HG02623 (cell line): ENCODE data around the gene IP6K3.
A peak's percentile ranks its signal among the peaks of the same experiment; 100 is the strongest.

ENCODE experiments used
- ATAC-seq: cut with Tn5 transposase; IDR thresholded peaks from one replicate; pipeline ENCODE4 v1.9.1; 2021; ENCODE audit warnings: moderate library complexity; ENCODE audit not compliant: unreplicated experiment

Gene IP6K3

GRCh38 chr6:33746651-33747100, at the start of gene IP6K3:
TSS of gene IP6K3 (minus strand) at chr6:33746905. CDS start at chr6:33735476, 11,429 bp downstream.
- no peak for ATAC-seq

DNA sequence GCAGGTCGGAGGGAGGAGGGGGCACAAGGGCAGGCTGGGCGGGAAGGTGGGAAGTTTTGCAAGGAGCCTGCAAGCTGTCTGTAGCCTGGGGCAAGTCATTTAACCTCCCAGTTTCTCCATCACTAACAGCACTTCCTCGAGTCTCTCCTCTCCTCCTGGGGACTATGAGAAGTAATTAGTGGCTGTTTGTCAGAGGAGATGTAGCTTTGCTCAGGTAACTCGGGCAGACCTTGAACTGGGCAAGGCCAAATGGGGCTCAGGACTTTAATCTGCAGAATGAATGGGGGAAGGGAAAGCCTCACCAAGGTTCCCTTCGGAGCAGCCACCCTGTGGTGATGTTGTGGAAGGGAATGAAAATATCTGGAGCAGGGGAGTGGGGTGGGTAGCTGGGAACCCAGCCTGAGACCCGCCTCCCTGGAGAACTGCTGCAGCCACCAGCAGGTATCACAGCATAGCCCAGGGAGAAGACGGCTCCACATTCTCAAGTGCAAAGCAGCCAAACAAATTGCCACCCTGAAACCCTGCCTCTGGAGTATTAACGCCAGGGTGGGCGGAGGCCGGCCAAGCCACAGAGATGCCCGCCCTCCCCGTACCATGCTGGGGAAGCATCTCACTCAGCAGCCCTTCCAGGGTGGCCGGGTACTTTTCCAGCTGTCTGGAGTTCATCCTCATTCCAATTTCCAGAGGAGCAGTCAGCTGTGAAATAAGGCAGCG, 48.4 kb upstream of the IP6K3 start:
- no peak for ATAC-seq

- ATAC-seq, result no peak
Observed at GRCh38 chr6:33792981-33793380, 46.3 kb upstream of the IP6K3 start.

- no peak for ATAC-seq
Observed at GRCh38 chr6:33791620-33792019, 44.9 kb upstream of the IP6K3 start.

DNA sequence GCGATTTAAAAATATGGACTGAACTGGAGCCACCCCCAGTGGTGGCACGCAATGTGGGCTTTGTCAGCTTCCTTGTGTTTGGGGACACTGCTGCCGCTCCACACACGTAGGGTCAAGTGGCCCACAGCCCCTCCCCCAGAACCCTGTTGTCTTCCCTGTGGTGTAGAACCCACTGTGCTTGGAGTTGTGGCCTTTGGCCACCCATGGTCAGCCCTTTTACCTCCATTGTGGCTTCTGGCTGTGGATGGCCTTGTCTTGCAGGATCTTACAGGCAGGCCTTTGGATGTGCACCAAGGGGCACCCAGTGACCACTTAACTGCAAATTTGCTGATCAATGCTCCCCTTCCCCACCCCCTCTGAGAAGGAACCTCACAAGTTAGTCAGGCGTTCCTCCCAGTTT, 44.2 kb upstream of the IP6K3 start:
- no peak for ATAC-seq

- ATAC-seq, result no peak
Observed at GRCh38 chr6:33790379-33790778, 43.7 kb upstream of the IP6K3 start.

GRCh38 chr6:33789550-33789895, 42.8 kb upstream of the IP6K3 start:
- no peak for ATAC-seq

DNA sequence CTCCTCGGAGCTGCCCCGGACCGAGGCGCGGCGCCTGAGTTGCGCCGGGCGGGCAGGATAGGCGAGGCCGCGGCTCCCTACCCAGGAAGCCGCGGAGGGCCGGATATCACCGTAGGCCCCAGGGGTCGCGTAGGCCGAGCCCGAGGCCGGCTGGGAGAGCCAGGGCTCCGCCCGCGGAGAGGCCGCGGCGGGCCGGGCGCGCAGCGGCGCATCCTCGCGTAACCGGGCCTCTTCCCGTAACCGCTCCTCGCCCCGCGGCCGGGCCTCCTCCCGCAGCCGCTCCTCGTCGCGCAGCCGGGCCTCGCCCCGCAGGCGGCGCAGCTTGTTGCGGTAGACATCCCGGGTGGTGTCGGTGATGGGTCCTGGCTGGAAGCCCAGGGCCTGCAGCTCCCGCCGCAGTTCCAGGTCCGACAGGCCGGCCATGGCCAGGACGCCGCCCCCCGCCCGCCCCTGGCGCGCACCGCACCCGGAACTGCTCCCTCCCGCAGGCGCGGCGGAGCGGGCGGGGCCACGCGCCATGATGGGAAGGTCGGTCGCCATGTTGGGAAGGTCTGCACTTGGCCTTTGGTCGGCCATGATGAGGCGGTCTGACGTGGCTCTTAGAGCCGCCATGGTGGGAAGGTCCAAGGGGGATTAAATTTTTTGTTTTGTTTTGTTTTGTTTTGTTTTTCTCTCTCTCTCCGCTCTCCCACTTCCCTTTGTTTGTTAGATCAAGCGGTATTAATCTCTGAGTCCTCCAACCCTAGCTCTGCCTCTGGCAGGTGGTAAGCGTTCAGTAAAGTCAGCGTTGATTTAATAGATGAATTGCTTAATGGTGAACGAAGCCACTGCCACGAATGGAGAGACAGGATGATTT, 42.2 kb upstream of the IP6K3 start, which contains the start of gene LEMD2:
TSS of gene LEMD2 (minus strand) at position 437 of the 856 bp plus-strand sequence. CDS start at position 423, 14 bp downstream.
- peak; percentile 71 for ATAC-seq

DNA sequence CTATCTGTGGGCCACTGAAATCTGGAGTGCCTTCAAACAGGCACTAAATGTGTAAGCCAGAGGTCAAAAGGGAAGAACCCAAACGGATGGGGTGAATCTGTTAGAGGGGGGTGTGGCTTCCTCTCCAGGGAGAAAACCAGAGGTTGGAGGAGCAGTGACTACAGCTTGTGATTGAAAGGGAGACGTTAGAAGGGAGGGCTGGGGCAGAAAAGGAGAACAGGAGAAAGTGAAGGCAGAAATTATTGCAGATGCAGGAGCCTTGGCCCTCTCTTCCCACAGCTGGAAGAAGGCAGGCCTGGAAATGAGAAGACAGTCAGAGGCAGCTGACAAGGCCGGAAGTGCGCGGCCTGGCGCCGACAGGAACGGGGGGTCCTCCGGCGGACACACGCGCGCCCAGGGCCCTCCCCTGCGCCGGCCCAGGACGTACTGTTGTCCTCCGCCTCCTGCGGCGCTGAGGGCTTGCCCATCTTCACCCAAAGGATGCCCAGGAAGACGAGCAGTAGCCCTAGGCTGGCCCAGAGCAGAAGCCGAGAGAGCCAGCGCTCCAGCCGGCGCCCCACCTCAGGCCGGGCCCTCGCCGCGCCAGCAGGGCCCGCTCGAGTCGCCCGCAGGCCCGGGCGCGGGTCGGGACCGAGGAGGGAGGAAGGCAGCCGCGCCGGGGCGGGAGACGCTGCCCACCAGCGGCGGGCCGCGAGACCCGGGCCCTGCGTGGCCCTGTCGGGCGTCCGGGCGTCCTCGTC, 41.4 kb upstream of the IP6K3 start:
- peak; percentile 40 for ATAC-seq

GRCh38 chr6:33787346-33787953, 40.7 kb upstream of the IP6K3 start:
- ATAC-seq, result no peak

DNA sequence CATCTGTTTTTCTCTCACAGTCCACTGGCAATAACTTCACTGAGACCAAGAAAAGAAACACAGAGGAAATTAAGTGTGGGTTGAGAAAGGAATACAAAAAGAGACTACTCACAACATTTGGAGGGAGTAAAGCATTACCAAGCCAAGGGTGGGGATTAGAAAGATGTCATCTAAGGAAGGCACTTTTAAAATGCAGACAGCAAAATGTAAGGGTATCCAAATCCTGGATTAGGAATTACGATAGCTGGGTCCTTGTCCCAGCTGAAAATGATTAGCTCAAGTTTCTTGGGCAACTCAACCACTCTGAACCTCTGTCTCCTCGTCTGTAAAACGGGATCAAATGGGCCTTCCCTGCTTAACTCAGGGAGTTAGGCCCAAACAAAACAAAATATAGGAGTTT, 40.0 kb upstream of the IP6K3 start:
- ATAC-seq, result no peak

DNA sequence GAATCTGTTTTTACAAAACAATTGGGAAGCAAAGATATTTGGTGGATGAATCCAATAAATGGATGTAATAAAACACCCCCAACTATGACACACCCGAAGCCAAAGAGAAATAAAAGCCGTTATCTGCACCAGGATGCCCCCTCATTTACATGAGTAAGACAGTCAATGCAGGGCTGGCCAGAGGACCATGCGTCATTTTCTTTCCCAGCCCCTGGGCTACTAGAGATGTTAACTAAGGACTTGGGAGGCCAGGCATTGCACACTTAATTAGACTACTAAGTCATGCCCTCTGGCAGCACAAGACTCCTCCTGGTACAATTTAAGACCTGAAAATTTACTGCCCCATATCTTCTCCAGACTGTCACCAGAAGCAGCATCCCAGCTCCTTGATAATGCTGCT, 39.1 kb upstream of the IP6K3 start:
- no peak for ATAC-seq

GRCh38 chr6:33784787-33785186, 38.1 kb upstream of the IP6K3 start:
- no peak for ATAC-seq

DNA sequence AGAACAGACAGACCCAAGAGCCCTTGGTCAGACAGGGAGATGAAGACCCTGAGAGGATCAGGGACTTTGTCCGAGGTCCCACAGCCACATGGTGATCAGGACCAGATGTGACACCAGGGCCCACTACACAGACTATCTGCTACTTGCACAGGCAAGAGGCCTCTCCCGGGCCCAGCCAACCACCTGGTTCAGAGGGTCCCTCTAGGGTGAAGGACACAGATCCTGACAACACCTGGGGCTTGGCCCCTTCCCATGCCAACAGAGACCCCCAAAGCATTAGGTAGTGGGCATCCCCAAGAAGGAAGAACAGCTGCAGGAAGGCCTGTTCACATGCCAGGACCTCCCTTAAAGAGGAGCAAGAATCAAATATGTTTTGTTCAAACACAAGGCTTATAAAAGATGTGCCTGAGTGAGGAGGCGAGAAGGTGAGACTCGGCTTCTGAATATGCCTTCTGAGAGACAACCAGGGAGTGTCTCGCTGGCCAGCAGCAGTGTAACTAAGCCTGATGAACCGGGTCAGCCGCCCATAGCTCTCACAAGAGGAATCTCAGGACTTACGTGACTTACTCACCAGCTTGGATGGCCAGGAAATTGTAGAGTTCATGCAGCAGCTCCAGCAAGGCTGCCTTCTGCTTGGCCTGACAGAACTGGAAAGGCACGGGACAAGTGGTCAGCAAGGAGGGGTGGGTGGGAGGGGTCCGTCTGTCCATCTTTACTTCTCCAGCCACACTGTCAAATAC, 37.2 kb upstream of the IP6K3 start:
- no peak for ATAC-seq

DNA sequence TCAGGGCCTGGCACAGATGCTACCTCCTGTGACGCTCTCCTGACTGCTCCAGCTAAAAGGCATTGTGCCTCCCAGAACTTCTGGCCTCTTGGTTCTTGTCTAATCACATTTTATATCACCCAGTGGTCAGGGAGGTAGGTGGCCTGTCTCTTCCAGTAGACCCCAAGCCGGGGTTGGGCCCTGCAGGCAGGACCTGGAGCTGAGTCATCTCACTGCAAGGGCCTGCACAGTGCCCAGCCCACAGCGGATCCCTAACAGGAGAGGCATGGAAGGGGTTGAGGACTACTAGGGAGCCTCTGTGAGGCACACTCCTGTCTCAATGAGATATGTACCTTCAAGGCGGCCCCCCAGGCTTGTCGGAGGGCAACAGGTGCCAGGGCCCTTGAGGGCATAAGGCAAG, 35.9 kb upstream of the IP6K3 start:
- no peak for ATAC-seq

DNA sequence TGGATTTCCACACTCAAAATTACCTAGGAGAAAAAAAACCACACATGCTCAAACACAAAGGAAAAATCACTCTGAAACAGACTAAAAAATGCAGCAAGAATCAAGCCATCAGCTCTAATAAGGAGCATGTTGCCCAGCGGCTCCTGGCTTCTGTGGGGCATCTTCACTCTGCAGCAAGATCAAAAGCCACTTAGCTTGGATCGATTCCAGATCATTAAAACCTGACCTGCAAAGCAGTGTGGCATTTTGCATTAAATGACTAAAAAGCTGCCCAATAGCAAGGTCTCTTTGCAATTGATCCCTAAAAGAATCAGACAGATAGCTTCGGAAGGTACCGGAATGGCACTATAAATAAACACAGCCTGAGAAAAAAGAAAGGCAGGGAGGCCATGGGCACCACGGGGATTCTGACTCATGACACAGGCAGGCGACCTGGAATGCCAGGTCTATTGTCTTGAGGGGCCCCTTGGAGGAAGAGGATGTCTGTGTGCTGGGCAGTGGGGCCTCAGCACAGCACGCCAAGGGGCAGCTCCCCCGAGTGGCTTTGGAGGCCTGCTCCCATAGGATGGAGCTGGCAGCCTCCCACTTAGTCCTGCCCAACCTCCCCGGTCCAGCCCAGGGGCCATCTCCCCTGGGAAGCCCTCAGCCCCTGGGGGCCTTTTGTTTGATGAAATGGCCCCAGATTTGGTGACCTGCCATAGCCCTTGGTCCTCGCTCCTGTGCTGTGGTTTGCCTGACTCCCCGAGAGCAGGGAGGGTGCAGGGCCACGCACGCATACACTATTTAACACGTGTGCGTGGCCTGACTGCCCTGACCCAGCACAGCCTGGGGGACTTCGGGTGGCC, 34.6 kb upstream of the IP6K3 start:
- ATAC-seq, result no peak

GRCh38 chr6:33779895-33780294, 33.2 kb upstream of the IP6K3 start:
- ATAC-seq, result no peak

DNA sequence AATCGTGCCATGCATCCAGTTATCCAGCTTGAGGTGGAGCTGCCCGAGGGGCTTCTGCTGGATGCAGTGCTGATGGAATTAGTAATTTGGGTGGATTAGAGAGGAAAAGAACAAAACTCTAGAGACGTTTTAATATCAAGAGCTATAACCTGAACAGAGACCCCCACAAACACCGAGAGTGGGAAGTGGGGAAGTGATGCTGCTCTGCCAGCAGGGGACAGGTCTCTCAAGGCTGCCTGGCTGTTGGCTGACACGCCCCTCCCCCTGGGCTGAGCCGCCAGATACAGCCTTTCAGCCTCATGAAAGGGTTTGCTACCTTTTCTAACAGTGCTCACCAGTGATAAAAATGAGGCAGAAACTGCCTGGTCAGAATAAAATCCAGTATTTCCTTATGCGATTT, 32.6 kb upstream of the IP6K3 start:
- ATAC-seq, result no peak

DNA sequence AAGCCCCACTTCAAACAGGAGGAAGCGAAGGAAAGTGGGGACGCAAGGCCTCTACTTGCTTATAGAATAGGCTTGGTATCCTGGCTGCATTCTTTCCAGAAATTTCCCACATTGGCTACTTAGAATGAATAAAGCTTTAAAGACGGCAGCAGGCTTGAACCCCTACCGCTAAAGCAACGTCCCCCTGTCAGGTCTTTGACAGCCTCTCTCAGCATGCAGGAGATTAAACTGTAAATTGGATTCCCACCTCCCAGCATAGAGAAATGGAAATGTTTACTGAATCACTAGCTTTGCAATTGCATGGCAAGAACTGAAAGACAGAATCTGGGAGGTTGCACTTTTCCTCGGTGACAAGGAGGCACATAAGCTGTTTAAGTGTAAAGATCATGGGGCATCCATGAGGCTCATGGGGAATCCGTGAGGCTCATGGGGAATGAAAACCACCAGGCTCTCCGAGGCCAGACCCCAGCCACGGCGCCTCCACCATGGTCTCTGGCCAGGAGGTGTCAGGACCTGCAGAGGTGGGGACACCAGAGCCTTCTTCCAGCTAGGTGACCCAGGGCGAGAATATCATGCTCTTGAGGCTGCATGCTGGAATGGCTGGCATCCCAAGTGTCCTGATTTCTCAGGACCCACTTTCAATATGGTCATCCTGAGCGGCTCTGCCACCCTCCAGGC, 31.9 kb upstream of the IP6K3 start:
- no peak for ATAC-seq
